ENCODE data around the gene MARK1. TPM values are rescaled to one million over a fixed set of nuclear protein-coding genes. Genes with fewer than 3 reads are reported as not detected.

MARK1 gene
- total and polyA plus RNA-seq, 2 of the 4 experiments (the other 2 are of a cell fraction) = not detected

- Histone ChIP-seq H2AK9ac (replicated peaks; ENCODE audit: low read depth, low read length, poor library complexity) (no peak overlapping the region), H3K36me3 (ENCODE audit: control insufficient read depth, insufficient read depth, low read length) (no peaks in the 10 kb centered on the region), H3K4ac (ENCODE audit: low read depth, low read length) (no peak overlapping the region), H3K14ac (replicated peaks; ENCODE audit: low read depth, low read length) (no peak overlapping the region), H3K56ac (ENCODE audit: extremely low read depth, insufficient read depth, low read length) (no peak overlapping the region), H2AFZ (replicated peaks; ENCODE audit: low read length, poor library complexity) (no peak overlapping the region), H2BK20ac (ENCODE audit: low read depth, low read length) (no peak overlapping the region), H4K5ac (ENCODE audit: low read depth, low read length) (no peak overlapping the region), H3K9ac (ENCODE audit: low read depth, low read length) (no peak overlapping the region), H3K27ac (ENCODE audit: insufficient read depth, low read length) (no peak overlapping the region), H3K4me1 (ENCODE audit: control insufficient read depth, insufficient read depth, low read length) (no peaks in the 10 kb centered on the region), H3K9me3 (ENCODE audit: control insufficient read depth, insufficient read depth, low read length) (no peaks in the 10 kb centered on the region), H3K27me3 (ENCODE audit: control insufficient read depth, insufficient read depth, low read length) (peaks cover 36% of the 10 kb centered on the region), H2BK5ac (ENCODE audit: low read depth, low read length, poor library complexity, severe bottlenecking) (no peak overlapping the region), H4K91ac (ENCODE audit: insufficient read depth, low read depth, low read length) (no peak overlapping the region), H3K23ac (ENCODE audit: low read depth, low read length) (no peak overlapping the region), H2BK15ac (ENCODE audit: low read depth, low read length) (no peak overlapping the region), H3K4me3 (ENCODE audit: insufficient read depth, low read depth, low read length) (no peak overlapping the region), H3K4me2 (ENCODE audit: low read depth, low read length) (no peak overlapping the region), H4K20me1 (ENCODE audit: insufficient read depth, low read length) (no peaks in the 10 kb centered on the region), H4K8ac (ENCODE audit: low read depth in 2 of 2, low read length in 2 of 2) (no peak overlapping the region), H2AK5ac (ENCODE audit: low read depth, low read length) (no peak overlapping the region), H2BK120ac (ENCODE audit: low read depth, low read length) (no peak overlapping the region), H3K9me1 (ENCODE audit: insufficient read depth, low read length) (no peaks in the 10 kb centered on the region; the same call in 1 of the 2 replicates), H3K79me1 (ENCODE audit: low read depth in 1 of 2, low read length in 2 of 2) (no peaks in the 10 kb centered on the region), H3K18ac (ENCODE audit: low read depth, low read length) (no peak overlapping the region)
- POLR2A ChIA-PET (ENCODE audit: unreplicated experiment) = no interaction called here
- intact Hi-C loops (cut with micrococcal nuclease) (no loop called here), dilution Hi-C loops (cut with HindIII; ENCODE audit: low sequenced_read_pairs, unreplicated experiment) (no loop called here), in situ Hi-C loops (cut with MboI; ENCODE audit: low sequenced_read_pairs) (no loop called here)
- no peak for DNase-seq
- ATAC-seq (ENCODE audit: low read depth) = no peak
- CTCF ChIA-PET = interaction anchor here (1.1 kb wide), 1 partner anchor 45 kb away, joined by 3 read pairs; no protein-coding TSS in a partner anchor
- WGBS, 2 experiments (ENCODE audit: extremely low coverage in 2 of 2, insufficient read length in 1 of 2) = 60% methylated on average over 1 of the region's 8 CpGs; no CpG with 5 or more reads in 1 of the 2 experiments
- BruUV-seq (replicated peaks) = no TSS peak
- no peak for TF ChIP-seq MAZ (IDR thresholded peaks at IDR 0.05; ENCODE audit: borderline replicate concordance, low read depth, low read length)
- TF ChIP-seq POLR2A (IDR thresholded peaks at IDR 0.05; ENCODE audit: low read depth, low read length) = no peak
- no peak for TF ChIP-seq MAFK (IDR thresholded peaks at IDR 0.05; ENCODE audit: low read depth, low read length)
- TF ChIP-seq ELK1 (IDR thresholded peaks at IDR 0.05; ENCODE audit: borderline replicate concordance, low read depth, low read length) = no peak
- no peak for TF ChIP-seq USF2 (IDR thresholded peaks at IDR 0.05; ENCODE audit: low read depth, low read length)
- TF ChIP-seq RFX5 (IDR thresholded peaks at IDR 0.05; ENCODE audit: low read depth, low read length) = no peak
- TF ChIP-seq RCOR1 (IDR thresholded peaks at IDR 0.05; ENCODE audit: insufficient replicate concordance, low read length) = no peak
- no peak for TF ChIP-seq RAD21 (IDR thresholded peaks at IDR 0.05; ENCODE audit: low read length)
- TF ChIP-seq MXI1 (IDR thresholded peaks at IDR 0.05; ENCODE audit: borderline replicate concordance, low read depth, low read length) = no peak
- no peak for TF ChIP-seq FOS (IDR thresholded peaks at IDR 0.05; ENCODE audit: low read depth, low read length)
- no peak for TF ChIP-seq BHLHE40 (IDR thresholded peaks at IDR 0.05; ENCODE audit: low read depth, low read length)
- TF ChIP-seq CHD1 (IDR thresholded peaks at IDR 0.05; ENCODE audit: low read depth, low read length) = no peak
- TF ChIP-seq CEBPB (IDR thresholded peaks at IDR 0.05; ENCODE audit: low read depth, low read length) = no peak
- no peak for TF ChIP-seq SMC3 (IDR thresholded peaks at IDR 0.05; ENCODE audit: low read depth, low read length)
- TF ChIP-seq CTCF (conservative IDR thresholded peaks at IDR 0.05; ENCODE audit: low read depth, low read length) = no peak
Measured at GRCh38 chr1:220692436-220693228, 164.7 kb downstream of the MARK1 start.
